Smooth muscle cell (in vitro differentiated cells): ENCODE results near the gene TOM1. TPM values are rescaled to one million over a fixed set of nuclear protein-coding genes. Genes with fewer than 3 reads are reported as not detected.

Experiments used
- DNase-seq: peaks from one replicate; lab custom pipeline; 2025; ENCODE audit not compliant: unreplicated experiment; lab: John Stamatoyannopoulos, UW
- H2AFZ ChIP-seq: fragments of 200-600 bp; sonication (generic); 2 replicates; pipeline ENCODE4 v1.6.0; 2016; ENCODE audit warnings: antibody characterized with exemption, low read depth, mild to moderate bottlenecking
- H3F3A ChIP-seq: fragments of 200-600 bp; sonication (generic); 2 replicates; pipeline ENCODE4 v1.6.0; 2017; ENCODE audit warnings: antibody characterized with exemption, low read depth
- H3K27ac ChIP-seq: fragments of 200-600 bp; sonication (generic); 2 replicates; pipeline ENCODE4 v1.5.1; 2016; ENCODE audit warnings: low read depth, mild to moderate bottlenecking
- H3K27me3 ChIP-seq: fragments of 200-600 bp; sonication (generic); 2 replicates; pipeline ENCODE4 v1.6.1; 2016; ENCODE audit warnings: low read depth, mild to moderate bottlenecking
- H3K36me3 ChIP-seq: fragments of 200-600 bp; sonication (generic); 2 replicates; pipeline ENCODE4 v1.5.1; 2016; ENCODE audit warnings: low read depth
- H3K4me1 ChIP-seq: fragments of 200-600 bp; sonication (generic); 2 replicates; pipeline ENCODE4 v1.5.1; 2016; ENCODE audit warnings: low read depth
- H3K4me2 ChIP-seq: fragments of 200-600 bp; sonication (generic); 2 replicates; pipeline ENCODE4 v1.6.0; 2016; ENCODE audit warnings: mild to moderate bottlenecking
- H3K4me3 ChIP-seq: fragments of 200-600 bp; sonication (generic); 2 replicates; pipeline ENCODE4 v1.5.1; 2016; ENCODE audit warnings: mild to moderate bottlenecking
- H3K79me2 ChIP-seq: fragments of 200-600 bp; sonication (generic); 2 replicates; pipeline ENCODE4 v1.6.0; 2016; ENCODE audit warnings: low read depth, mild to moderate bottlenecking
- H3K9ac ChIP-seq: fragments of 200-600 bp; sonication (generic); 2 replicates; pipeline ENCODE4 v1.6.0; 2016; ENCODE audit warnings: low read depth
- H3K9me3 ChIP-seq: fragments of 200-600 bp; sonication (generic); replicated peaks from 2 replicates; pipeline ENCODE4 v1.5.1; 2016; ENCODE audit warnings: low read depth
- H4K20me1 ChIP-seq: fragments of 200-600 bp; sonication (generic); 2 replicates; pipeline ENCODE4 v1.6.0; 2016; ENCODE audit warnings: low read depth
- WGBS: methylation state at CpG from one replicate; pipeline ENCODE4 v1.1.7; 2016; ENCODE audit warnings: low lambda C conversion rate; 5-methylcytosine and 5-hydroxymethylcytosine counted together
- polyA plus RNA-seq: library from polyadenylated mRNA; unstranded; fragments of >200 nt; fragmentation: Nextera tagmentation; extraction: Ambion mirVana; gene quantifications from 2 replicates; pipeline ENCODE4 v1.2.1, GENCODE V29; 2016
- total RNA-seq: library from RNA; depleted of rRNA; stranded (reverse); fragments of >200 nt; gene quantifications from 2 replicates; pipeline ENCODE4 v1.2.3, GENCODE V29; 2014
- TF ChIP-seq, protein P1 (sequence below): fragments of 200-600 bp; sonication (generic); IDR thresholded peaks from 2 replicates; pipeline ENCODE4 v1.5.1; 2017; ENCODE audit warnings: borderline replicate concordance, mild to moderate bottlenecking, antibody characterized with exemption; ENCODE audit not compliant: insufficient read depth, poor library complexity, severe bottlenecking

The TOM1 gene
- total and polyA plus RNA-seq, 2 experiments from 2014 or later = 86.1 to 127 TPM

DNA sequence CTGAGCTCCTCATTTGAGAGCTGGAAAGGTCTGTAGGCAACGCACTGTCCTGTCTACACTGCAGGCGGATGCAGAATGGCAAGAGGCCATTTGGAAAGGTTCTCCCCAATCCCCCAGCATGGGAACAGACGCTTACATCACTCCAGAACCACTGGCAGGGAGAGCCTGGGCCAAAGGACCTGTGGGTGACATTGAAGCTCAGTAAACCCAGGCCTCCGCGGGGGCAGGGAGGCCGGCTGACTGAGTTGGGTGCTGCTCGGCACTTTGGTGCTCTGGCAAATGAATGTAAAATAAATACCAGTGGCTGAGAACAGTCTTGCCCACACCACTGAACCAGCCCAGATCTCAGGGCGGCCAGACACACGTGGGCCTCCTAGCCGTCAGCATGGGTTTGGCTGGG lies 22.4 kb downstream of the TOM1 start:
- Histone ChIP-seq H4K20me1 (peaks cover 52% of the 10 kb centered on the region), H3K79me2 (no peaks in the 10 kb centered on the region), H3K9ac (no peak overlapping the region), H2AFZ (no peak overlapping the region), H3K27me3 (no peaks in the 10 kb centered on the region), H3K36me3 (no peaks in the 10 kb centered on the region), H3K27ac (no peak overlapping the region), H3K4me2 (no peak overlapping the region), H3K4me1 (no peaks in the 10 kb centered on the region), H3K9me3 (no peaks in the 10 kb centered on the region), H3F3A (no peaks in the 10 kb centered on the region), H3K4me3 (no peak overlapping the region)
- TF ChIP-seq, protein P1, sequence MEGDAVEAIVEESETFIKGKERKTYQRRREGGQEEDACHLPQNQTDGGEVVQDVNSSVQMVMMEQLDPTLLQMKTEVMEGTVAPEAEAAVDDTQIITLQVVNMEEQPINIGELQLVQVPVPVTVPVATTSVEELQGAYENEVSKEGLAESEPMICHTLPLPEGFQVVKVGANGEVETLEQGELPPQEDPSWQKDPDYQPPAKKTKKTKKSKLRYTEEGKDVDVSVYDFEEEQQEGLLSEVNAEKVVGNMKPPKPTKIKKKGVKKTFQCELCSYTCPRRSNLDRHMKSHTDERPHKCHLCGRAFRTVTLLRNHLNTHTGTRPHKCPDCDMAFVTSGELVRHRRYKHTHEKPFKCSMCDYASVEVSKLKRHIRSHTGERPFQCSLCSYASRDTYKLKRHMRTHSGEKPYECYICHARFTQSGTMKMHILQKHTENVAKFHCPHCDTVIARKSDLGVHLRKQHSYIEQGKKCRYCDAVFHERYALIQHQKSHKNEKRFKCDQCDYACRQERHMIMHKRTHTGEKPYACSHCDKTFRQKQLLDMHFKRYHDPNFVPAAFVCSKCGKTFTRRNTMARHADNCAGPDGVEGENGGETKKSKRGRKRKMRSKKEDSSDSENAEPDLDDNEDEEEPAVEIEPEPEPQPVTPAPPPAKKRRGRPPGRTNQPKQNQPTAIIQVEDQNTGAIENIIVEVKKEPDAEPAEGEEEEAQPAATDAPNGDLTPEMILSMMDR = no peak
- 98% methylated on average over 10 of the region's 10 CpGs for WGBS
- no peak for DNase-seq

DNA sequence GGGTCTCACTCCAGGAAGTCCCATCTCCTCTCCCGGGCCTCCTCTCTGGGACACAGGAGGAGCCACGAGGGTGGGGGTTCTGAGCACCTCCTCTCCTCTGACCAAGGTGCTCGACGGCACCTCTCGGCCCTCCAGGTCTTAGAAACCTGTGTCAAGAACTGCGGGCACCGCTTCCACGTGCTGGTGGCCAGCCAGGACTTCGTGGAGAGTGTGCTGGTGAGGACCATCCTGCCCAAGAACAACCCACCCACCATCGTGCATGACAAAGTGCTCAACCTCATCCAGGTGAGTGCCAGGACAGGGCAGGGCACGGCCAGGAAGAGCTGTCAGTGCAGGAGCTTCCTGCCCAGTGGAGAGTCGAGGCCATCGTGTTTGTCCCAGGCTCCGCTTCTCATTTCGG lies 23.2 kb downstream of the TOM1 start:
- H3K27me3 ChIP-seq = no peaks in the 10 kb centered on the region
- no peak overlapping the region for H2AFZ ChIP-seq
- no peak overlapping the region for H3K4me3 ChIP-seq
- H4K20me1 ChIP-seq = peaks cover 44% of the 10 kb centered on the region
- DNase-seq = no peak
- H3F3A ChIP-seq = no peaks in the 10 kb centered on the region
- WGBS = 92% methylated on average over 15 of the region's 15 CpGs
- H3K9me3 ChIP-seq = no peaks in the 10 kb centered on the region
- TF ChIP-seq, protein P1 = no peak
- no peaks in the 10 kb centered on the region for H3K36me3 ChIP-seq
- H3K27ac ChIP-seq = no peak overlapping the region
- H3K4me1 ChIP-seq = no peaks in the 10 kb centered on the region
- H3K79me2 ChIP-seq = no peaks in the 10 kb centered on the region
- no peak overlapping the region for H3K4me2 ChIP-seq
- H3K9ac ChIP-seq = no peak overlapping the region

DNA sequence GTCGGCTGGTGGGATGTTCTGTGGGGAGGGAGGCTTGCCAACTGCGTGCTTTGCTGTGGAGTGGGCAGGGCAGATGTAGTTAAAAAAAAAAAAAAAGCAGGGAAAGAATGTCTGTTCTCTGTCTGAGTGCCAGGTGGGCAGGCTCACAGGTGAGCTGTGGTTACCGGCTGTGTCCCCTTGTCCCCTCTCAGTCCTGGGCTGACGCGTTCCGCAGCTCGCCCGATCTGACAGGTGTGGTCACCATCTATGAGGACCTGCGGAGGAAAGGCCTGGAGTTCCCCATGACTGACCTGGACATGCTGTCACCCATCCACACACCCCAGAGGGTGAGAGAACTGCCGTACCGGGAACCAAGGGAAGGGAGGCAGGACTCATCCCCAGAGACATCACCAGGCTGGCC lies 23.6 kb downstream of the TOM1 start:
- no peaks in the 10 kb centered on the region for H3F3A ChIP-seq
- TF ChIP-seq, protein P1 = no peak

DNA sequence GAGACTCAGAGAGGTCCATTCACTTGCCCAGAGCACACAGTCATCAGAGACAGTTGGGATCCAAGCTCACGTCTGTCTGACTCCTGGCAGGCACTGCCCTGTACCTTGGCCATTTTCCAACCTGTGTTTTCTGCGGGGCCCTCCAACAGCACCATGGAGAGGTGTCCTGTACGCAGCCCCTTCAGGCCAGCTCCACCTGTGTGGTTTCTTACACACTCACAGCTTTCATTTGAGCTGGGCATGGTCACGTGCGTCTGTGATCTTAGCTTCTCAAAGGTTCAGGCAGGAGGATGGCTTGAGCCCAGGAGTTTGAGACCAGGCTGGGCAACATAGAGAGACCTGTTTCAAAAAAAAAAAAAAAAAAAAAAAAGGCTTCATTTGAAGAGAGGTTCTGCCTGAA lies 24.4 kb downstream of the TOM1 start:
- no peaks in the 10 kb centered on the region for H3K4me1 ChIP-seq
- H3K79me2 ChIP-seq = no peaks in the 10 kb centered on the region
- no peaks in the 10 kb centered on the region for H3K27me3 ChIP-seq
- TF ChIP-seq, protein P1 = no peak
- no peak overlapping the region for H3K4me2 ChIP-seq
- peaks cover 32% of the 10 kb centered on the region for H4K20me1 ChIP-seq
- no peaks in the 10 kb centered on the region for H3K9me3 ChIP-seq
- H3K9ac ChIP-seq = no peak overlapping the region
- H2AFZ ChIP-seq = no peak overlapping the region
- no peaks in the 10 kb centered on the region for H3F3A ChIP-seq
- no peak for DNase-seq
- no peak overlapping the region for H3K4me3 ChIP-seq
- no peak overlapping the region for H3K27ac ChIP-seq
- H3K36me3 ChIP-seq = no peaks in the 10 kb centered on the region
- WGBS = 100% methylated on average over 5 of the region's 5 CpGs

More for the DNA sequence above, 23.6 kb downstream of the TOM1 start:
- Histone ChIP-seq H3K4me2 (no peak overlapping the region), H3K9ac (no peak overlapping the region), H3K4me3 (no peak overlapping the region), H3K79me2 (no peaks in the 10 kb centered on the region), H3K4me1 (no peaks in the 10 kb centered on the region), H3K27ac (no peak overlapping the region), H3K27me3 (no peaks in the 10 kb centered on the region), H3K36me3 (no peaks in the 10 kb centered on the region), H2AFZ (no peak overlapping the region), H3K9me3 (no peaks in the 10 kb centered on the region), H4K20me1 (peaks cover 40% of the 10 kb centered on the region)
- 95% methylated on average over 11 of the region's 11 CpGs for WGBS
- DNase-seq = no peak
